HG03108 (cell line): ENCODE results near the gene TMEM203.

Source experiments
- ATAC-seq: cut with Tn5 transposase; IDR thresholded peaks from one replicate; pipeline ENCODE4 v1.9.1; 2021; ENCODE audit warnings: moderate library complexity; ENCODE audit not compliant: unreplicated experiment

The TMEM203 gene

GRCh38 chr9:137198051-137198901, 7.2 kb downstream of the TMEM203 start:
- no peak for ATAC-seq

- ATAC-seq, result no peak
These were observed 9.8 kb downstream of the TMEM203 start for GRCh38 chr9:137195525-137196220.

- no peak for ATAC-seq
These were observed 10.5 kb downstream of the TMEM203 start for GRCh38 chr9:137194909-137195308.

- ATAC-seq, result no peak
These were observed 11.1 kb downstream of the TMEM203 start for GRCh38 chr9:137194388-137194787.

- ATAC-seq, result no peak
These were observed 11.7 kb downstream of the TMEM203 start for GRCh38 chr9:137193771-137194170.

DNA sequence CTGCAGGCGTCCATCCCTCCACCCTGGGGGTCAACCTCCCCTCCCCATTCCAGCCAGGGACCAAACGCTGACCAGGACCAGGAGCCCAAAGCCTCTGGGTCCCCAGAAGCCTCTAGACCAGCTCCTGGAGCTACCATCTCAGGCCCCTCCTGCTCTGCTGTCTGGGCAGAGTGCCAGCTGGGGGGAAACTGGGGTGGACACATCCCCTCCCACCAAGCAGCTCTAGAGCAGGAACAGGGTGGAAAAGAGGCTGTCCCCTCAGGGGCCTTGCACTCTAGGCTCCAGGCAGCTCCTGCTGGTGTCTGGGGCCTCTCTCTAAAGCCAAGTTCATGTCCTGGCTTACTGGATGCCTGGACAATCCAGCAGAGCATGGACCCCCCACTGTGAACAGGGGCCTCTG, 12.6 kb downstream of the TMEM203 start:
- ATAC-seq, result no peak

GRCh38 chr9:137192448-137192780, 13.0 kb downstream of the TMEM203 start:
- ATAC-seq, result no peak

- ATAC-seq, result no peak
These were observed 13.6 kb downstream of the TMEM203 start for GRCh38 chr9:137191691-137192447.

- ATAC-seq, result no peak
These were observed 14.2 kb downstream of the TMEM203 start for GRCh38 chr9:137191245-137191644.

DNA sequence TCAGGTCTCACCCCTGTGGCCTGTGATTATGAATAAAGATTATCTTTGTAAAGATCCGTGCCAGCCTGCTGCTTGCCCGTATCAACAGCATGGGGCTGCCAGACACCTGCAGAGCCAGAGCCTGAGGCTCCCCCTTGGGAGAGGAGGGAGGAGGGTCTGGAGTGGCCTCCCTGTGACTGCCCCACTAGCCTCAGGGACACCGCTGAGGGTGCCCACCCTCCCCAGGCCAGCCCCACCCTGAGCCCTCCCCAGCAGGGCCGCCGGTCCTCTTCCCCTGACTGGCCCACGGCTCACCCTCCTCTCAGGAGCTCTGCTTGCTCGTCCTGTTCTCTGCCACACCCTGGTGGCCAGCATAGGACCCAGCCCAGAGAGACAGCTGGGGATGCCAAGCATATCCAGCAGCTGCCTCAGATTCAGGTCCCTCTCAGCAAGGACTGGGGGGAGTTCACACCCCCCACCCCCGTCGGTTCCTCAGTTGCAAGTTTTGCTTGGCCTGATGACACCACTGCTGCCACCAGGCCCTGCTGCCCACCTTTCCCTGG, 15.1 kb downstream of the TMEM203 start:
- no peak for ATAC-seq

- ATAC-seq, result no peak
These were observed 15.9 kb downstream of the TMEM203 start for GRCh38 chr9:137189297-137190295.

GRCh38 chr9:137188490-137189296, 16.8 kb downstream of the TMEM203 start, which contains the start of the genes ANAPC2 and SSNA1:
Gene ANAPC2, minus strand, starts transcription at chr9:137188560. Its CDS starts 28 bp downstream, at chr9:137188532.
Gene SSNA1, plus strand, starts transcription at chr9:137188676. Its CDS starts 51 bp downstream, at chr9:137188727.
- ATAC-seq, result peak; percentile 57

DNA sequence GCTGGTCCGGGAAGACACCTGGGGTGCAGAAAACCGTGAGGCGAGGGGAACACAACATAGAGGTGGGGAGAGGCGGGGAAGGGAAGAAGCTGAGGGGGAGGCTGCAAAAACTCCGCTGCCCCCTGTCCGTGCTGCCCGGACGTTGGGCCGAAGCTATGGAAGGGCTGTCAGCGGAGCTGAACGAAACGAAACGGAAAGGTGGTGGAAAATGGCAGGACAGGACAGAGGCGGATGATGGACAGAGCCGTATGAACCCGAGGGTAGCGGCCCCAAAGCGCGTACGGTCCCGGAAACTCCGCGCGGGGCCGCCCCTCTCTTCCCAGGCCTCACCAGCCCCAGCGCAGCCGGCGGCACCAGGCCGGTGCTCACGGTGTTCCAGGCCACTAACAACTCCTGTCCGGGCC, 17.4 kb downstream of the TMEM203 start:
- no peak for ATAC-seq

- no peak for ATAC-seq
These were observed 18.1 kb downstream of the TMEM203 start for GRCh38 chr9:137187386-137187785.

DNA sequence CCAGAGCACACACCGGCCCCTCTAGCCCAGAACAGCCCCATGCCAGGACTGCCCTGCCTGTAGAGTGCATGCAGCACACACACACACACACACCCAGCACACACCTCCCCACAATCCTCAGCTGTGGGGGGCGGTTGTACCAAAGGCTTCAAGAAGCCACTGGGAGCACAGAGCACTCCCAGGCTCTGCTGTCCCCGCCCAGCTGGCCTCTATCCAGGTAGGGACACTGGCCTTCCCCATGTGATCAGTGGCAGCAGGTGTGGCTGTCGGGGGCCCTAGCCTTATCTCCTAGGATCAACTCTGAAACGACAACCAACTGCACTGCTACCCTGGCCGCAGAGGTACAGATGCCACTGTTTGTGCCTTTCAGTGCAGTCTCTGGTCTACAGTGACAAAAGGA, 19.1 kb downstream of the TMEM203 start:
- no peak for ATAC-seq

DNA sequence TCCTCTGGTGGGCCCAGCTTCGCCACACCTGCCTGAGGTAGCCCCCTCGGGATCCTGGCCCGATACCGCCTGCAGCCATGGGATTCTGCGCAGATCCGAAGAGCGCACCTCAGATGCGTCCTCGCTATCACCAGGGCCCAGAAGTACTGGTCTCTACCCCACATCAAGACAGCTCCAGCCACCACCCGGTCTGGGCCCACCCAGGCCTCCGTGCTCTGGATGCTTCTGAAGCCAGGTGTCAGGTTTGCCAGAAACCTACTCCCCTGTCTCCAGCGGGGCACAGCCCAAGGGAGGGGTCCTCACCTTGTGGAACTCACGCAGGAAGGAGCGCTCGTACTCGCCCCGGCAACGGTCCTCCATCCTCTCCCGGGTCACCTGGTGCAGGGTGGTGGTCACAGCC, 19.5 kb downstream of the TMEM203 start:
- ATAC-seq, result no peak

GRCh38 chr9:137184881-137185660, 20.4 kb downstream of the TMEM203 start:
- ATAC-seq, result no peak

GRCh38 chr9:137183980-137184595, 21.4 kb downstream of the TMEM203 start:
- ATAC-seq, result no peak
